ENCODE data around the gene ANKRD52. TPM values are rescaled to one million over a fixed set of nuclear protein-coding genes. Genes with fewer than 3 reads are reported as not detected.

ANKRD52 gene
- total RNA-seq, 1 experiment from 2014 or later: 67.5 TPM

GRCh38 chr12:56205445-56205844, 52.7 kb downstream of the ANKRD52 start:
- intact Hi-C loops (cut with micrococcal nuclease; ENCODE audit: unreplicated experiment): no loop called here
- Histone ChIP-seq H3K27me3 (ENCODE audit: control insufficient read depth, insufficient read depth, low read length) (no peaks in the 10 kb centered on the region), H3K4me1 (ENCODE audit: control insufficient read depth, insufficient read depth, low read length) (peaks cover 3% of the 10 kb centered on the region; the same call in 1 of the 2 replicates), H3K4me3 (ENCODE audit: low read depth in 2 of 2, low read length in 2 of 2) (no peak overlapping the region), H3K27ac (ENCODE audit: low read length) (no peak overlapping the region), H3K36me3 (ENCODE audit: control insufficient read depth, insufficient read depth, low read length) (peaks cover 15% of the 10 kb centered on the region), H3K9me3 (ENCODE audit: control insufficient read depth, insufficient read depth, low read depth, low read length) (no peaks in the 10 kb centered on the region)
- POLR2A ChIA-PET: interaction anchor here (0.7 kb wide), 1 partner anchor 16 kb away, joined by 5 read pairs; the partner anchor contains the start of gene RNF41
- DNase-seq (ENCODE audit: low read depth, low spot score): no peak
- TF ChIP-seq SIN3A (IDR thresholded peaks at IDR 0.05; ENCODE audit: borderline replicate concordance, insufficient read depth, low read depth, low read length) (no peak), TCF7L2 (IDR thresholded peaks at IDR 0.05; ENCODE audit: low read depth, low read length) (no peak), CTCF (IDR thresholded peaks at IDR 0.05) (no peak), POLR2AphosphoS5 (IDR thresholded peaks at IDR 0.05; ENCODE audit: low read depth, low read length) (no peak), REST (IDR thresholded peaks at IDR 0.05; ENCODE audit: insufficient read depth in 1 of 2, low read depth in 2 of 2, low read length in 1 of 2) (no peak)
- CTCF ChIA-PET: interaction anchor here (0.6 to 0.9 kb wide), 4 partner anchors 15 to 368 kb away, joined by 3 to 9 read pairs (median 7); partner anchors contain the start of gene RNF41
- no TSS peak for BruUV-seq (replicated peaks)
- in situ Hi-C loops (cut with HindIII; ENCODE audit: low pct_unique_long_range_greater_than_20kb, low sequenced_read_pairs): no loop called here
- no peak for ATAC-seq

GRCh38 chr12:56204275-56204674, 53.9 kb downstream of the ANKRD52 start:
- CTCF ChIA-PET: no interaction called here

More at GRCh38 chr12:56204275-56204674, 53.9 kb downstream of the ANKRD52 start:
- intact Hi-C loops (cut with micrococcal nuclease; ENCODE audit: unreplicated experiment): no loop called here
- TF ChIP-seq TCF7L2 (IDR thresholded peaks at IDR 0.05; ENCODE audit: low read depth, low read length): no peak
- TF ChIP-seq SIN3A (IDR thresholded peaks at IDR 0.05; ENCODE audit: borderline replicate concordance, insufficient read depth, low read depth, low read length): no peak
- no peak for TF ChIP-seq REST (IDR thresholded peaks at IDR 0.05; ENCODE audit: insufficient read depth in 1 of 2, low read depth in 2 of 2, low read length in 1 of 2)
- no peak for TF ChIP-seq POLR2AphosphoS5 (IDR thresholded peaks at IDR 0.05; ENCODE audit: low read depth, low read length)
- TF ChIP-seq CTCF (IDR thresholded peaks at IDR 0.05): no peak
- no peak for DNase-seq (ENCODE audit: low read depth, low spot score)
- peaks cover 3% of the 10 kb centered on the region; the same call in 1 of the 2 replicates for H3K4me1 ChIP-seq (ENCODE audit: control insufficient read depth, insufficient read depth, low read length)
- in situ Hi-C loops (cut with HindIII; ENCODE audit: low pct_unique_long_range_greater_than_20kb, low sequenced_read_pairs): no loop called here
- POLR2A ChIA-PET: no interaction called here
- H3K27me3 ChIP-seq (ENCODE audit: control insufficient read depth, insufficient read depth, low read length): no peaks in the 10 kb centered on the region
- no peaks in the 10 kb centered on the region for H3K9me3 ChIP-seq (ENCODE audit: control insufficient read depth, insufficient read depth, low read depth, low read length)
- no peak for ATAC-seq
- no peak overlapping the region for H3K4me3 ChIP-seq (ENCODE audit: low read depth in 2 of 2, low read length in 2 of 2)
- H3K36me3 ChIP-seq (ENCODE audit: control insufficient read depth, insufficient read depth, low read length): peaks cover 15% of the 10 kb centered on the region
- no TSS peak for BruUV-seq (replicated peaks)
- no peak overlapping the region for H3K27ac ChIP-seq (ENCODE audit: low read length)
